Activated effector memory CD4-positive, alpha-beta T cell treated with Interleukin-2 at 50 U/mL for 16 hours (primary cell): ENCODE results near the gene MECP2.
"Not testable (repeated sequence)": the region's sequence is repeated elsewhere in the genome, so short reads cannot be mapped to it uniquely, and the experiment has no call there.

Experiments
- DNase-seq: peaks from one replicate; pipeline ENCODE4 v3.0.0-alpha.2; 2020

MECP2 gene

DNA sequence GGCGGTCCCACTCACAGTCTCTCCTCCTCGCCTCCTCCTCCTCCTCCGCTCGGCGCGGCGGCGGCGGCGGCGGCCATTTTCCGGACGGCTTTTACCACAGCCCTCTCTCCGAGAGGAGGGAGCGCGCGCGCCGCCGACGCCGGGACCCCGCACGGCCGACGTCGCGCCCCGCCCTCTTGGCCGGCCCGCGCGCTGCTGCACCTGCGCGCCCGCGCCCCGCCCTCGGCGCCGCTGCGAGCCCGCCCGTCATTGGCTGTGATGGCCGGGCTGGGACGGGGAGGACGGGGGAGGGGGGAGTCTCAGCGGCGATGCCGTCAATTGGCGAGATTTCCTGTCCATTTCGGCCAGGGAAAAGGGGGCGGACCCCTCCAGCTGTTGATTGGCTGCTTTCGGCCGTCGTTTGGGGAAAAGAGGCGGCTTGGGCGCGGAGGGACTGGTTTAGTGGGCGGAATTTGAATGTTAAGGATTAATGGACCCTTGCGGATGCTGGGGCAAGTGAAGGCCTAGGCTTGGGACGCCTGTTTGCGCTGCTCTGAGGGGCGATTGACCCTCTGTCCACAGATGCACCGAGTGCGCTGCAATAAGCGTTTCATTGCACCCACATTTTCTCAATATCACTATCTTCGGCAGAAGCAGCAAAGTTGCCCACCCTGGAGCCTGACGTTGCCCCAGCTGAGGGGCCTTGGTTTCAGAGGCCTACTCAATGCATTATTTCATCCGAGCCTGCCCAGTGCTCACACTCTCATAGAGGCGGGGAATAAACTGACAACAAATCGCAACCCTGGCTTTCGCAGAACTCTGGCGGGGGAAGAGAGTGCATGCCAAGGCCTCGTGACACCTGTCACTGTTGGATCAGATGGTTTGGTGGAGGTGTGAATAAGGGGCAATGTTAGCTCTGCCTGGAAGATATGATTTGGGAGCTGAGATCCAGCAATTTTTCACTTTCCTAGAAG is at the start of gene MECP2:
MECP2 (minus strand) TSS at position 129 of the 953 bp plus-strand sequence.
- peak; percentile 82 for DNase-seq

DNA sequence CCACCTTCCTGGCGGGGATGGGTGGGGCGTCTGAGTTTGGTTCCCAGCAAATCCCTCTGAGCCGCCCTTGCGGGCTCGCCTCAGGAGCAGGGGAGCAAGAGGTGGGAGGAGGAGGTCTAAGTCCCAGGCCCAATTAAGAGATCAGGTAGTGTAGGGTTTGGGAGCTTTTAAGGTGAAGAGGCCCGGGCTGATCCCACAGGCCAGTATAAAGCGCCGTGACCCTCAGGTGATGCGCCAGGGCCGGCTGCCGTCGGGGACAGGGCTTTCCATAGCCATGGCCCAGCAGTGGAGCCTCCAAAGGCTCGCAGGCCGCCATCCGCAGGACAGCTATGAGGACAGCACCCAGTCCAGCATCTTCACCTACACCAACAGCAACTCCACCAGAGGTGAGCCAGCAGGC is 46.5 kb upstream of the MECP2 start, which contains the start of gene OPN1LW:
OPN1LW (plus strand) TSS at position 234 of the 400 bp plus-strand sequence; CDS start at position 275, 41 bp downstream.
- DNase-seq: not testable (repeated sequence)

DNA sequence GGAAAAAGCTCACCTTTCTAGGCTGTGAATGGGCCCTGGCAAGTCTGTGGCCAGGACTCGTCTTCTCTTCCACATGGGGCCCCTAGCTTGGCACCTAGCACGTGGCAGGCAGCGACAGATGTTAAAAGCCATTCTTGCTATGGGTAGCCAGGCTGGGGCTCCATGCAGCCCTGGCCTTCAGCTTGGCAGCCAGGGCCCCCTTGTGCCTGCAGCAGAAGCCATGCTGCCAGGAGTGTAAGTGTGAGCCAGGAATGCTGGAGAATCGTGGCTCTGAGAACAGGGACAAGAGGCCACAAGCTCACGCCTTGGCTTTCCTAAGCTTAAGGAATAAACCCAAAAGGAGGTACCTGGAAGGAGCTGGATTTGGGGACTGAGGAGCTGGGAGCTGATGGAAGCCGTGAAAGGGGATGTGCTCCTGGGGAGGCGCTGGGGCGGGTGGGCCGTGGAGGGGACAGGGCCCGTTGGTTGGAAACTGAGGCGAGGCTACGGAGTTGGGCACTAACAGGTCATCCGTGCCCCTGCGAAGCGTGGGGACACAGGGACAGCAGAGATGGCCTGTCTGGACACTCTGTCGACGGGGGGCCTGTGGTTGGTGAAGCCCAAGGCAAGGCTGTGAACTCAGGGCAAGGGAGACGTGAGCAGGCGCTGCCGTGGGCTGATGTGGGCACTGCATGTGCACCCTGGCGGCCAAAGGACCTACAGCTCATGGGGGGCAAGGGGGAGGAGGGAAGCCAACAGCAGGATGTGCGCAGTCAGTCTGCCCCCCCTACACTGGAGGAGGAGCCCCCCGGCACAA is 45.6 kb upstream of the MECP2 start:
- DNase-seq: no peak

DNA sequence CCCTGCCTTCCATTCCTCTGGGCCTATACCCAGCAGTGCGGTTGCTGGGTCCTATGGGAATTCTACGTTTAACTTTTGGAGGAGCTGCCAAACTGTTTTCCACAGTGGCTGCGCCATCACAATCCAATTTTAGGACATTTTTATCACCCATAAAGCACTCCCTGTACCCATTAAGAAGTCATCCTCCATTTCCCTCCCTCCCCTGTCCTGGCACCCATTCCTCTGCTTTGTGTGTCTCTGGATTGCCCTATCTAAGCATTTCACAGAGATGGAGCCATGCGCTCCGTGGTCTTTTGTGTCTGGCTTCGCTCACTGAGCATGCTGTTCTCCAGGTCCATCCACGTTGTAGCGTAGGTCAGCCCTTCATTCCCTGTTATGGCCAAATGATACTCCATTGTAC is 44.9 kb upstream of the MECP2 start:
- no peak for DNase-seq

DNA sequence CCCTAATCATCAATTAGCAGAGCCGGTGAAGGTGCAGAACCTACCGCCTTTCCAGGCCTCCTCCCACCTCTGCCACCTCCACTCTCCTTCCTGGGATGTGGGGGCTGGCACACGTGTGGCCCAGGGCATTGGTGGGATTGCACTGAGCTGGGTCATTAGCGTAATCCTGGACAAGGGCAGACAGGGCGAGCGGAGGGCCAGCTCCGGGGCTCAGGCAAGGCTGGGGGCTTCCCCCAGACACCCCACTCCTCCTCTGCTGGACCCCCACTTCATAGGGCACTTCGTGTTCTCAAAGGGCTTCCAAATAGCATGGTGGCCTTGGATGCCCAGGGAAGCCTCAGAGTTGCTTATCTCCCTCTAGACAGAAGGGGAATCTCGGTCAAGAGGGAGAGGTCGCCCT is 43.2 kb upstream of the MECP2 start:
- no peak for DNase-seq

DNA sequence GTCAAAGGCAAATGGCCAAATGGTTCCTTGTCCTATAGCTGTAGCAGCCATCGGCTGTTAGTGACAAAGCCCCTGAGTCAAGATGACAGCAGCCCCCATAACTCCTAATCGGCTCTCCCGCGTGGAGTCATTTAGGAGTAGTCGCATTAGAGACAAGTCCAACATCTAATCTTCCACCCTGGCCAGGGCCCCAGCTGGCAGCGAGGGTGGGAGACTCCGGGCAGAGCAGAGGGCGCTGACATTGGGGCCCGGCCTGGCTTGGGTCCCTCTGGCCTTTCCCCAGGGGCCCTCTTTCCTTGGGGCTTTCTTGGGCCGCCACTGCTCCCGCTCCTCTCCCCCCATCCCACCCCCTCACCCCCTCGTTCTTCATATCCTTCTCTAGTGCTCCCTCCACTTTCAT is 42.7 kb upstream of the MECP2 start:
- no peak for DNase-seq

DNA sequence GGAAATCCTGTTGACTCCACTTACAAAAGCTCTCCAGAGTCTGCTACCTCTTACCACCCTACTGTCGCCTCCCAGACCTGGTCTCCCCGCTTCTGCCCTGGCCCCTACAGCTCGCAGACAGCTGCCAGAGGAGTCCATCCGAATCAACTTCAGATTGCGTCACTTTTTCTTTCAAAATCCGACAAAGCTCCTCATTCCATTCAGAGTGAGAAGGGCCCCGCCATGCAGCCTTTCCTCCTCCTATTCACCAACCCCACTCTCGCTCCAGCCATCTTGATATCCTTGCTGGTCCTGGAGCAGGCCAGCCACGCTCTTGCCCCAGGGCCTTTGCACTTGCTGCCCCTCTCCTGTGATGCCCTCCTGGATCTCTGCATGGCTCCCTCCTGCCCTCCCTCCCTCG is 41.3 kb upstream of the MECP2 start:
- no peak for DNase-seq

DNA sequence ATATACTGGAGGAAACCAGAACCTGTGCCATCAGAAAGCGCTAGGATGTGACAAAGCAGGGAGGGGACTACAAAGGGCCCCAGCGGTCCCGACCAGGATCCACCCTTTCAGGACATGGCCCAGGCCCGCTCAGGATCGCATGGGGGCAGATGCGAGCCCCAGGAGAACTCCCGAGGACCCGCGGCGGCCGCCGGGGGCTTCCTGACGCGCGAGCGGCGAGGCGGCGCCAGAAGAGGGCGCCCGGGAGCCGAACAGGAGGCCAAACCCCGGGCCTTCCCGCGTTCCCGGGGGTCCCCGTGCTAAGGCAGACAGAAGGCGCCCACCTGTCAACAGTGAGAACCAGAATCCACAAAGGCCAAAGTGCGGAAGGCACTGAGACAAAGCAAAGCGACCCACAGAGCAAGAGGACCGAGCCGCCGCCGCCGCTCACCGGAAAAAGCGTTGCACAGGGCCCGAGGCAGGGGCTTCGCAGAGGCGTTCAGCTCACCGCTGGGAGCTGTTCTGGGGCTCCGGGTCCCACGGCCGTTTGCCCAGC is 39.2 kb upstream of the MECP2 start:
- DNase-seq: peak; percentile 55

DNA sequence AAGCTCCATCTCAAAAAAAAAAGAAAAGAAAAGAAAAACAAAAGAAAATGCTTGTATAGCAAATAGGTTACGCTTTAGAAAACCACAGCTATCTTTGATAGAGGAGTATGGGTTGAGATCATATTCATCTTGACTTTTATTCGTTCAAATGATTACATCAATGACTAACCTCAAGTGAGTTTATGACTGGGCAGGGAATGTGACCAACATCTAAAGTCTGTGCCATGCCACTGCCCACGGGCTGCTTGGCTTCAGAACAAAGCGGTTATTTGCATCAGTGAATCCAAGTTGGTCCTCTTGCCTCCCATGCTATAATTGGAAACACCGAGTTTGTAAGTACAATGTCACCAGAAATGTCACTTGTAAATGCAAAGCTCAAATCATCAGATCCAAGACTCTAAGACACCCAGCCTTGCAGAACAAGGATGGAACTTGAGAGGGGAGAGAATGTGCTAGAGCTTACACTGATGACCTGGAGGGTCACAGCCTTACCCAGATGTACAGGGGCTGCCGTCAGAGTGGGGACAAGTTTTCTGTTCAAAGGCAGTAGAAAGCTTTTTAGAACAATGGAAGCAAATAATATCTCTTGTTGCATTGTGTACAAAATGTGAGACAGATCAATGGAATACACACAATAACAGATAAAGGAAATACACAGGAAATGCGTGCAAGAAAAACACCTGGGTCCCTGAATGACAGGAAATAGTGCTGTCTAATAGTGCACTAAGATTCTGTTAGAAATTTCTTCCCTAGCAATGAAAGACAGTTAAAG is 38.1 kb upstream of the MECP2 start:
- DNase-seq: no peak

DNA sequence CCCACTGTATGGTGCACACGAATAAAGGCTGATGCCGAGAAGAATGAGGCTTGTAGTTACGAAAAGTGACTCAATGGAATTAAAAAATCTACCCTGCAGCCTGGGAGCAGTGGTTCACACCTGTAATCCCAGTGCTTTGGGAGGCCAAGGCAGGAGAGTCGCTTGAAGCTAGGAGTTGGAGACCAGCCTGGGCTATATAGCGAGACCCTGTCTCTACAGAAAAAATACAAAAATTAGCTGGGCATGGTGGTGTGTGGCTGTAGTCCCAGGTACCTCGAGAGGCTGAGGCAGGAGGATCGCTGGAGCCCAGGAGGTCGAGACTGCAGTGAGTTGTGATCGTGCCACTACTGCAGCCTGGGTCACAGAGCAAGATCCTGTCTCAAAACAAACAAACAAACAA is 34.8 kb upstream of the MECP2 start:
- DNase-seq: no peak

DNA sequence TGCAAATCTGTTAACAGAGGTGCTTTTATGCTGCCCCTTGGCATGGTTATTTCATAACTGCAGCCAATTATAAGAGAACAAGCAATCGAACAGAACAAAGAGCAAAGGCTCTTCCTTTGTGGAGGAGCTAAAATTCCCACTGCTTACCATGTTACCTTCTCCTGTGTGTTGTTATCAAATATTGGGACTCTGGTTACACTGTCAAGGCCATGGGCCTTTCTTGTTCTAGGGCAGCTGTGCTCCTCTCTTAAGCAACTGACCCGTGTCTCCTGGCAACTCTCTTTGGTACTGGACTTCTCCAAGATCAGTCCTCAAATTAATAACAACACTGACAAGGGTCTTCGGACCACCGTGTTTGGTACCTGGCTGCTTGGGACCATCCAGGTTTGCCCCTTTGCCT is 34.4 kb upstream of the MECP2 start:
- no peak for DNase-seq

DNA sequence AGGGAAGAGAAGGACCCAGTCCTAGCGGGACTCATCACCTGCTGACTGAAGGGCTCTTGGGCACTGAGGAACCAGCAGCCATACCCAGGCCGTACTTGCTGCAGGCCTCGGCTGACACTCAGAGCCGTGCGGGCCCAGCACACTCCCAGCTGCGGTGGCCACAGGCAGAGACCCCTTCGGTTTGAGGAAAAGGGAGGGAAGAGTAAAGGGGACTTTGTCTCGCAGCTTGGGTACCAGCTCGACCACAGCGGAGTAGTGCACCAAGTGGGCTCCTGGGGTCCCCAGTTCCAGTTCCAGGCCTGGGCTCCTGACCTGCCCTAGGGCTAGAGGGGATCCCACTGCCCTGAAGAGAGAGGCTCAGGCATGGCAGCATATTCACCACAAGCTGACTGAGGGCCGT is 28.6 kb upstream of the MECP2 start:
- DNase-seq: no peak

DNA sequence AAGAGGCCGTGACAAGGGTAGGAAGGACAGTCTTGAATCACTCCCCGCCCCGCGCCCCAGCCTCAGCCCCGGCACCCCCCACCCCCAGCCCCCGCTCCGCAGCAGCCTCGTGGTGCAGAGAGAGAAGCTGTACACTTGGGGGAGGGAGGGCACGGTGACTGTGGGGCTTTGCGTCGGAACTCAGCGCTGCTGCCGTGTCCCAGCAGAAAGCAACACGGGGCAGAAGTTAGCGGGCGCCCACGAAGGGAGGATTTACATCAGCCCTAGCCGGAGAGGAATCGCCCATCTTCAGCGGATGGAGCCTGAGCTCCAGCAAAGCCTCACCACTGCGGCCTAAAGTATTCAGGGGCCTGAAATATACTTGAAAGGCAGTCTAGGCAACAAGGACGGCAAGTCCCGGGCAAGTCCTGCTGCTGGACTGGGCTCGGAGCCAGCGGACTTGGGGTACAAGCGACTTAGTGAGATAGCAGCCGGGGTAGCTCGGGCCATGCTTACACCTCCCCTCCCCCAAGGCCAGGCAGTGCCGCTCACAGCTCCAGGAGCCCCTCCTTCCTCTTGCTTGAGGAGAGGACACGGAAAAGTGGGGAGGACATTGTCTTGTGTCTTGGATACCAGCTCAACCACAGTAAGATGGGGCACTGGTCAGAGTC is 28.0 kb upstream of the MECP2 start:
- no peak for DNase-seq

DNA sequence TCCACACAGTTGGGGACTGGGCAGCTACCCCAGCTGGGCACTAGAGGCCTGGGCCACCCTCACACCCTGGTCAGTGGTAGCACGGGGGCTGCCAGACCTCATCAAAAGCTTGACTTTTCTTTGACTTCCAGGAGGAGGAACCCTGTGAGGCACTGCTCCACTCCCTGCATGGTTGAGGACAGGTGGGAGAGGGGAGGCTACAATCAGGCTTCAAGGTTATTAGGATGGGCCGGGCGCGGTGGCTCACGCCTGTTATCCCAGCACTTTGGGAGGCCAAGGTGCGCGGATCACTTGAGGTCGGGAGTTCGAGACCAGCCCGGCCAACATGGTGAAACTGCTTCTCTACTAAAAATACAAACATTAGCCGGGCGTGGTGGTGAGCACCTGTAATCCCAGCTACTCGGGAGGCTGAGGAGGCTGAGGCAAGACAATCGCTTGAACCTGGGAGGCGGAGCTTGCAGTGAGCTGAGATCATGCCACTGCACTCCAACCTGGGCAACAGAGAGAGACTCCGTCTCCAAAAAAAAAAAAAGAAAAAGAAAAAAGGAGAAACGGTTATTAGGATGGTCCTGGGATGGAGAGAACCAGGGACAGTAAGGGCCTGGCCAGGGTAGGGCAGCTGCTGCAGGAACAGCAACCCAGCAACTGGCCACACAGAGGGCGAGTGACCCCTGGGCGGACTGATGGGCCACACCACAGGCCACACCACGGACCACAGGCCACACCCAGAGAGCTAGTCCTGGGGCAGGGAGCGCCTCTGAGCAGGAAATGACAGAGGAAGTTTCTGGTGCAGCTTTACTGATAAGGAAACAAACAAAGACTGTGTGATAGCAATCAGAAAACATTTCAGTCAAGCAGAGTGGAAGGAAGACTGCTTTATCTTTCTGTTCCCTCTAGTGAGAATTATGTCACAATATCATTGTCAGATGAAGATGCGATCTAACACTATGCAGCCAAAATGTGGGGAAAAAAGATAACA is 26.0 kb upstream of the MECP2 start:
- DNase-seq: peak; percentile 9

DNA sequence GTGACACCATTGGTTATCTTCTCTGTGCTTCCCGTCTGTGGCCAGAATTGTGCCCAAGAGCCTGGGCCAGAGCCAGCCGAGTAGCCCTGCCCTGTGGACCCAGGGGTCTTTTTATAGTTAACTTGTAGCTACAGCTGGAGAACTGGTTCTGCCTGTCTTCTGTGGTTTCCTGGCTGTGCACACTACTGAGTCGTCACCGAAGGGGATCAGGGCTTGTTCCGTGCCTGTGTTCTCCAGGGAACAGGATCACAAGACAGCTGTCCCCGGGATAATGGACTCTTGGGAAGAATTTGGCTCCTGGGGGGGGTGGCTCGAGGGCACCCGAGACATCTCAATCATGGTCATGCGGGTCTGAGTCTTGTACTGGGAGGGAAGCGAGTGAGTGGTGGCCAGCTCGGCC is 24.4 kb upstream of the MECP2 start:
- DNase-seq: no peak

DNA sequence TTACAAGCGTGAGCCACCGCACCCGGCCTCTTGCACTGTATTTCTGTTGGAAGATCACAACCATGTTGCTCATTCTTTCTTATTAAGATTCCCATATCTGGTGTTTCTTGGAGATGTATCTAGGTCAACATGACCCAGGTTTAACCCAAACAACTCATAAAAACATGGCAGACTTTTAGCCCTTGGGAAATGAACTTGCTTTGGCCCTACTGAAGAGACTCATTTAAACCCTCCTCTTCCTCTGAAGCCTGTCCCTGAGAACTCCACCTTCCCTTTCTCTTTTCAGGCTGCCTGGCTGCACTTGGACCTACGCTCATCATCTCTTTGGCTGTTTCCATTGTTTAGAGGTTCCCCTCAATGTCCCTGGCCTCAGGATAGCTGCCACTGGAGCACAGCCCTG is 23.7 kb upstream of the MECP2 start:
- no peak for DNase-seq

DNA sequence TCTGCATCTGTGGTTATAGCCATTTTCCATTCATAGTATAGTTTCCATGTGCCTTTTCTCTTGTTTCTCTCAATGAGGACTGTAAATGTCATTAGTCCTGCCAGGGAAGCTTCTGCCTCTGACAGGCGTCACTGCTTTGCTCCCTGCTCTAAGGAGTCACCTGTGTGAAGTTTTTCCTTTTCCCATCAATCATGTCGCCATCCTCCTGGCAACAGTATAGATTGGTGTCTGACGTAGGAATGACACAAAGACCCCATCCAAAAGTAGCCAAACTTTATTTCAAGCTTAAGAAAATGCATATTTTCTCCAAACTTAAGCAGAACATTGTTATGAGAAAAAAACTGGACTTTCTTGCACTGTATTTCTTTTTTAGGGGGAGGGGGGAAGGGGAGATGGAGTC is 23.1 kb upstream of the MECP2 start:
- DNase-seq: no peak

DNA sequence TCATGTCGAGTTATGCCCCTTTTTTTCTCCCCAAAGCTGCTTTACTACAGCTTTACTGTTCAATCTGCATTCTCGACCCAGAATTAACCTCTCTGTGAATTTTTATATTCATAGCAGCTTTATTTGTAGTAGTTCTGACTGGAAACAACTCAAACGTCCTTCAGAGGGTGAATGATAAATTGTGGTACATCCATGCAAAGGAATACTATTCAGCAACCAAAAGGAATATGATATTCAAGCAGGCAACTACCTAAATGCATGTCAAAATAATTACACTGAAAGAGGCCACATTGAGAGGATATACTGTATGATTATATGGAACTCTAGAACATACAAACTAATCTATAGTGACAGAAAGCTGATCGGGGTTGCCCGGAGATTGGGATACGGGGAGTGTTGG is 20.0 kb upstream of the MECP2 start:
- DNase-seq: no peak

DNA sequence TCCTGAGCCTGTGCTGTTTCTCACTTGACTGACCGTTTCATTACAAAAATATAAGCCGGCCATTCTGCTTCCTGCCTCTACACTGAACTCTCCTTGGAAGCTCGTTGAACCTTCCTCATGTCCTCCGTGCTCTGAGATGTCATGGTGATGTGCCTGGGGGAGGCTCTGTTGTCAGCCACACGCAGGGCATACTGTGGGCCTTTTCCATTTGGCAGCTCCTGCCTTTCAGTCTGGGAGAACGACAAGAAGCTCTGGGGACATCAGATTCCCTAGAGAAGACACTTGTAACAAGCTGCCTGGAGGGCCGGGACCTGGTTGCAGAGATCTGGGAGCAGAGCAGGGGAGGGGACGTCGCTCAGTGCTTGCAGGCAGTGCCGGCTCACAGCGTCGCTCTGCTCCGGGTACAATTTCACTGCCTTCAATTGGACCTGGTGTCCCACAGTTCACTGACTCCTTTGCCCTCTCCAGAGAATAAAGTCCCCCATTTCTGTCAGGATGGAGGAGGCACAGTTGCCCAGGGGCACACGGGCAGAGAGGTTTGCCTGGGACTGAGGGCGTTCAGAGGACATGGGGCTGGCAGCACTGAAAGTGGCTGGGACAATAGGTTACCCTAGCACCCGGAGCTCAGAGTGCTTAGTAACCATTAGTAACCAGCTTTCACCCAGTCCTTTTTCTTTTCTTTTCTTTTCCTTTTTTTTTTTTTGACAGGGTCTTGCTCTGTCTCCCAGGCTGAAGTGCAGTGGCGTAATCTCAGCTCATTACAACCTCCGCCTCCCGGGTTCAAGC is 19.1 kb upstream of the MECP2 start:
- DNase-seq: no peak

DNA sequence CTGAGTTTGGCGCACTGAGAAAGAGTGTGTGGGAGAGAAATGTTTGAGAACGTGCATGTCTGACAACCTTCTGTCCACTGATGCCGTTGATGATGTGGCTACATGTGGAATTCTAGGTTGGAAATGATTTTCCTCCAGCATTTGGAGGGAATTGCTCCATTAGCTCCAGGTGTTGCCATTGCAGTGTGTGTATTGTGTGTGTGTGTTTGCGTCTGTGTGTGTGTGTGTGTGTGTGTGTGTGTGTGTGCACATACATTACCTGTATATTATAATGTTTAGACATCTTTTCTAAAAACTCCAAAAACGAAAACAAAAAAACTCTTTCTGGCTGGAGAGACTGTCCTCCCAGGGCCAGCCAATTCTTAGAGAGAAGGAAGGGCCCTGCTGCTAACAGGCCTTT is 18.2 kb upstream of the MECP2 start:
- no peak for DNase-seq
